ENCODE measurements around the gene LRIG1.

The LRIG1 gene

GRCh38 chr3:66456711-66457173 is 44.1 kb downstream of the LRIG1 start (continued):
- TF ChIP-seq CSRNP3 (CRISPR knock-in tag; IDR thresholded peaks at IDR 0.05) (no peak), OSR1 (CRISPR knock-in tag; IDR thresholded peaks at IDR 0.05) (no peak)

- no peak for ATAC-seq
Observed at GRCh38 chr3:66454464-66454859, 46.4 kb downstream of the LRIG1 start.

GRCh38 chr3:66453651-66454463 is 47.0 kb downstream of the LRIG1 start:
- ATAC-seq, result no peak
- TF ChIP-seq ZNF8 (CRISPR knock-in tag; IDR thresholded peaks at IDR 0.05) (no peak), ISL1 (CRISPR knock-in tag; IDR thresholded peaks at IDR 0.05) (no peak), PATZ1 (CRISPR knock-in tag; IDR thresholded peaks at IDR 0.05; ENCODE audit: borderline replicate concordance) (no peak), TOX (CRISPR knock-in tag; IDR thresholded peaks at IDR 0.05; ENCODE audit: borderline replicate concordance) (no peak), ESRRG (CRISPR knock-in tag; IDR thresholded peaks at IDR 0.05) (no peak), POU6F1 (CRISPR knock-in tag; IDR thresholded peaks at IDR 0.05; ENCODE audit: borderline replicate concordance, low read depth) (no peak), TCF4 (CRISPR knock-in tag; IDR thresholded peaks at IDR 0.05; ENCODE audit: borderline replicate concordance) (no peak), GLIS3 (CRISPR knock-in tag; IDR thresholded peaks at IDR 0.05) (no peak), ZFP30 (CRISPR knock-in tag; IDR thresholded peaks at IDR 0.05) (no peak), CSDC2 (CRISPR knock-in tag; IDR thresholded peaks at IDR 0.05) (no peak), PPARA (CRISPR knock-in tag; IDR thresholded peaks at IDR 0.05; ENCODE audit: borderline replicate concordance) (no peak), CSRNP3 (CRISPR knock-in tag; IDR thresholded peaks at IDR 0.05) (no peak), OSR1 (CRISPR knock-in tag; IDR thresholded peaks at IDR 0.05) (no peak)

More at GRCh38 chr3:66454464-66454859, 46.4 kb downstream of the LRIG1 start:
- TF ChIP-seq GLIS3 (CRISPR knock-in tag; IDR thresholded peaks at IDR 0.05) (no peak), TCF4 (CRISPR knock-in tag; IDR thresholded peaks at IDR 0.05; ENCODE audit: borderline replicate concordance) (no peak), ZFP30 (CRISPR knock-in tag; IDR thresholded peaks at IDR 0.05) (no peak), OSR1 (CRISPR knock-in tag; IDR thresholded peaks at IDR 0.05) (no peak), ARNTL (CRISPR knock-in tag; IDR thresholded peaks at IDR 0.05; ENCODE audit: borderline replicate concordance, low read depth) (no peak), ZNF8 (CRISPR knock-in tag; IDR thresholded peaks at IDR 0.05) (no peak), BACH2 (CRISPR knock-in tag; IDR thresholded peaks at IDR 0.05; ENCODE audit: borderline replicate concordance) (no peak), PPARA (CRISPR knock-in tag; IDR thresholded peaks at IDR 0.05; ENCODE audit: borderline replicate concordance) (no peak), ESRRG (CRISPR knock-in tag; IDR thresholded peaks at IDR 0.05) (no peak), POU6F1 (CRISPR knock-in tag; IDR thresholded peaks at IDR 0.05; ENCODE audit: borderline replicate concordance, low read depth) (no peak), ZC3H10 (CRISPR knock-in tag; IDR thresholded peaks at IDR 0.05) (no peak), TSHZ2 (CRISPR knock-in tag; IDR thresholded peaks at IDR 0.05) (no peak)
